Thymus (tissue), 2 donors: Measurements from ENCODE around the gene DEFB123. TPM values are rescaled to one million over a fixed set of nuclear protein-coding genes. Genes with fewer than 3 reads are reported as not detected.

Source experiments
- polyA plus RNA-seq: library from polyadenylated mRNA; stranded (reverse); fragments of 200-250 nt; gene quantifications from one replicate; pipeline ENCODE4 v1.2.3, GENCODE V29; 2013
- total RNA-seq: library from RNA; stranded (reverse); fragments of 120-200 nt; gene quantifications from one replicate; pipeline ENCODE4 v1.2.4, GENCODE V29; 2013
- donor health status: healthy.

DEFB123 gene
- total and polyA plus RNA-seq, 2 donors = not detected

Other genes with a start within 250 kb of the DEFB123 start
- gene DEFB115, start 183.0 kb upstream of the DEFB123 start, total RNA-seq = not detected
- gene DEFB115, start 183.0 kb upstream of the DEFB123 start, polyA plus RNA-seq = not detected
- not detected for gene DEFB116, start 132.0 kb upstream of the DEFB123 start, total RNA-seq
- not detected for gene DEFB116, start 132.0 kb upstream of the DEFB123 start, polyA plus RNA-seq
- gene DEFB118, start 72.0 kb upstream of the DEFB123 start, total RNA-seq = not detected
- gene DEFB118, start 72.0 kb upstream of the DEFB123 start, polyA plus RNA-seq = 0.05 TPM
- not detected for gene DEFB119, start 50.0 kb upstream of the DEFB123 start, total RNA-seq
- gene DEFB119, start 50.0 kb upstream of the DEFB123 start, polyA plus RNA-seq = not detected
- gene DEFB121, start 34.4 kb upstream of the DEFB123 start, total RNA-seq = not detected
- gene DEFB121, start 34.4 kb upstream of the DEFB123 start, polyA plus RNA-seq = not detected
- not detected for gene DEFB124, start 34.5 kb downstream of the DEFB123 start, total RNA-seq
- 0.23 TPM for gene DEFB124, start 34.5 kb downstream of the DEFB123 start, polyA plus RNA-seq
- gene REM1, start 34.7 kb downstream of the DEFB123 start, total RNA-seq = 0.99 TPM
- 1.2 TPM for gene REM1, start 34.7 kb downstream of the DEFB123 start, polyA plus RNA-seq
- gene HM13, start 73.8 kb downstream of the DEFB123 start, total RNA-seq = 23.9 TPM
- 87.5 TPM for gene HM13, start 73.8 kb downstream of the DEFB123 start, polyA plus RNA-seq
- 39.4 TPM for gene ID1, start 164.7 kb downstream of the DEFB123 start, total RNA-seq
- 138 TPM for gene ID1, start 164.7 kb downstream of the DEFB123 start, polyA plus RNA-seq
- gene COX4I2, start 197.3 kb downstream of the DEFB123 start, total RNA-seq = 4.1 TPM
- 5.4 TPM for gene COX4I2, start 197.3 kb downstream of the DEFB123 start, polyA plus RNA-seq